Measurements from ENCODE around the gene GAST. TPM values are rescaled to one million over a fixed set of nuclear protein-coding genes. Genes with fewer than 3 reads are reported as not detected.

Gene GAST
- total and polyA plus RNA-seq, 2 of the 4 experiments (the other 2 are of a cell fraction): not detected

- Histone ChIP-seq H2AK9ac (replicated peaks; ENCODE audit: low read depth, low read length, poor library complexity) (no peak overlapping the region), H3K9me1 (ENCODE audit: insufficient read depth, low read length) (0 out of 2 replicates have a peak, but pooled peaks cover 4% of the 10 kb centered on the region), H3K23ac (ENCODE audit: low read depth, low read length) (no peak overlapping the region), H4K20me1 (ENCODE audit: insufficient read depth, low read length) (peaks cover 24% of the 10 kb centered on the region), H4K5ac (ENCODE audit: low read depth, low read length) (no peak overlapping the region), H3K4me2 (ENCODE audit: low read depth, low read length) (no peak overlapping the region), H3K56ac (ENCODE audit: extremely low read depth, insufficient read depth, low read length) (no peak overlapping the region), H4K8ac (ENCODE audit: low read depth in 2 of 2, low read length in 2 of 2) (no peak overlapping the region), H3K9ac (ENCODE audit: low read depth, low read length) (no peak overlapping the region), H3K9me3 (ENCODE audit: control insufficient read depth, insufficient read depth, low read length) (no peaks in the 10 kb centered on the region), H3K36me3 (ENCODE audit: control insufficient read depth, insufficient read depth, low read length) (peaks cover 16% of the 10 kb centered on the region), H3K14ac (replicated peaks; ENCODE audit: low read depth, low read length) (no peak overlapping the region), H2AK5ac (ENCODE audit: low read depth, low read length) (no peak overlapping the region), H3K79me1 (ENCODE audit: low read depth in 1 of 2, low read length in 2 of 2) (peaks cover 11 to 26% of the 10 kb centered on the region in 2 experiments), H2BK20ac (ENCODE audit: low read depth, low read length) (no peak overlapping the region), H2BK5ac (ENCODE audit: low read depth, low read length, poor library complexity, severe bottlenecking) (no peak overlapping the region), H3K4ac (ENCODE audit: low read depth, low read length) (no peak overlapping the region), H3K27me3 (ENCODE audit: control insufficient read depth, insufficient read depth, low read length) (peaks cover 7% of the 10 kb centered on the region), H3K27ac (ENCODE audit: insufficient read depth, low read length) (no peak overlapping the region), H2BK15ac (ENCODE audit: low read depth, low read length) (no peak overlapping the region), H3K18ac (ENCODE audit: low read depth, low read length) (no peak overlapping the region), H2AFZ (replicated peaks; ENCODE audit: low read length, poor library complexity) (no peak overlapping the region), H3K4me3 (ENCODE audit: insufficient read depth, low read depth, low read length) (no peak overlapping the region), H2BK120ac (ENCODE audit: low read depth, low read length) (no peak overlapping the region), H4K91ac (ENCODE audit: insufficient read depth, low read depth, low read length) (no peak overlapping the region), H3K4me1 (ENCODE audit: control insufficient read depth, insufficient read depth, low read length) (peaks cover 3% of the 10 kb centered on the region)
- WGBS, 2 experiments (ENCODE audit: extremely low coverage in 2 of 2, insufficient read length in 1 of 2): no CpG with 5 or more reads among the region's 4 CpGs
- dilution Hi-C loops (cut with HindIII; ENCODE audit: low sequenced_read_pairs, unreplicated experiment): no loop called here
- BruUV-seq (replicated peaks): no TSS peak
- intact Hi-C loops (cut with micrococcal nuclease): no loop called here
- ChIA-PET POLR2A (ENCODE audit: unreplicated experiment) (no interaction called here), CTCF (no interaction called here)
- DNase-seq (no peak), ATAC-seq (ENCODE audit: low read depth) (no peak)
- TF ChIP-seq MAFK (IDR thresholded peaks at IDR 0.05; ENCODE audit: low read depth, low read length): no peak
- TF ChIP-seq BHLHE40 (IDR thresholded peaks at IDR 0.05; ENCODE audit: low read depth, low read length): no peak
- TF ChIP-seq CEBPB (IDR thresholded peaks at IDR 0.05; ENCODE audit: low read depth, low read length): no peak
- no peak for TF ChIP-seq CHD1 (IDR thresholded peaks at IDR 0.05; ENCODE audit: low read depth, low read length)
- TF ChIP-seq, protein P1, sequence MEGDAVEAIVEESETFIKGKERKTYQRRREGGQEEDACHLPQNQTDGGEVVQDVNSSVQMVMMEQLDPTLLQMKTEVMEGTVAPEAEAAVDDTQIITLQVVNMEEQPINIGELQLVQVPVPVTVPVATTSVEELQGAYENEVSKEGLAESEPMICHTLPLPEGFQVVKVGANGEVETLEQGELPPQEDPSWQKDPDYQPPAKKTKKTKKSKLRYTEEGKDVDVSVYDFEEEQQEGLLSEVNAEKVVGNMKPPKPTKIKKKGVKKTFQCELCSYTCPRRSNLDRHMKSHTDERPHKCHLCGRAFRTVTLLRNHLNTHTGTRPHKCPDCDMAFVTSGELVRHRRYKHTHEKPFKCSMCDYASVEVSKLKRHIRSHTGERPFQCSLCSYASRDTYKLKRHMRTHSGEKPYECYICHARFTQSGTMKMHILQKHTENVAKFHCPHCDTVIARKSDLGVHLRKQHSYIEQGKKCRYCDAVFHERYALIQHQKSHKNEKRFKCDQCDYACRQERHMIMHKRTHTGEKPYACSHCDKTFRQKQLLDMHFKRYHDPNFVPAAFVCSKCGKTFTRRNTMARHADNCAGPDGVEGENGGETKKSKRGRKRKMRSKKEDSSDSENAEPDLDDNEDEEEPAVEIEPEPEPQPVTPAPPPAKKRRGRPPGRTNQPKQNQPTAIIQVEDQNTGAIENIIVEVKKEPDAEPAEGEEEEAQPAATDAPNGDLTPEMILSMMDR (conservative IDR thresholded peaks at IDR 0.05; ENCODE audit: low read depth, low read length): no peak
- TF ChIP-seq SMC3 (IDR thresholded peaks at IDR 0.05; ENCODE audit: low read depth, low read length): no peak
- no peak for TF ChIP-seq RAD21 (IDR thresholded peaks at IDR 0.05; ENCODE audit: low read length)
- TF ChIP-seq, protein P2, sequence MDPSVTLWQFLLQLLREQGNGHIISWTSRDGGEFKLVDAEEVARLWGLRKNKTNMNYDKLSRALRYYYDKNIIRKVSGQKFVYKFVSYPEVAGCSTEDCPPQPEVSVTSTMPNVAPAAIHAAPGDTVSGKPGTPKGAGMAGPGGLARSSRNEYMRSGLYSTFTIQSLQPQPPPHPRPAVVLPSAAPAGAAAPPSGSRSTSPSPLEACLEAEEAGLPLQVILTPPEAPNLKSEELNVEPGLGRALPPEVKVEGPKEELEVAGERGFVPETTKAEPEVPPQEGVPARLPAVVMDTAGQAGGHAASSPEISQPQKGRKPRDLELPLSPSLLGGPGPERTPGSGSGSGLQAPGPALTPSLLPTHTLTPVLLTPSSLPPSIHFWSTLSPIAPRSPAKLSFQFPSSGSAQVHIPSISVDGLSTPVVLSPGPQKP (IDR thresholded peaks at IDR 0.05; ENCODE audit: borderline replicate concordance, low read depth, low read length): no peak
- no peak for TF ChIP-seq RFX5 (IDR thresholded peaks at IDR 0.05; ENCODE audit: low read depth, low read length)
- TF ChIP-seq MAZ (IDR thresholded peaks at IDR 0.05; ENCODE audit: borderline replicate concordance, low read depth, low read length): no peak
- no peak for TF ChIP-seq MXI1 (IDR thresholded peaks at IDR 0.05; ENCODE audit: borderline replicate concordance, low read depth, low read length)
- TF ChIP-seq, protein P3, sequence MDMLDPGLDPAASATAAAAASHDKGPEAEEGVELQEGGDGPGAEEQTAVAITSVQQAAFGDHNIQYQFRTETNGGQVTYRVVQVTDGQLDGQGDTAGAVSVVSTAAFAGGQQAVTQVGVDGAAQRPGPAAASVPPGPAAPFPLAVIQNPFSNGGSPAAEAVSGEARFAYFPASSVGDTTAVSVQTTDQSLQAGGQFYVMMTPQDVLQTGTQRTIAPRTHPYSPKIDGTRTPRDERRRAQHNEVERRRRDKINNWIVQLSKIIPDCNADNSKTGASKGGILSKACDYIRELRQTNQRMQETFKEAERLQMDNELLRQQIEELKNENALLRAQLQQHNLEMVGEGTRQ (IDR thresholded peaks at IDR 0.05; ENCODE audit: low read depth, low read length): no peak
- TF ChIP-seq POLR2A (IDR thresholded peaks at IDR 0.05; ENCODE audit: low read depth, low read length): no peak
- in situ Hi-C loops (cut with MboI; ENCODE audit: low sequenced_read_pairs): no loop called here
Observed at GRCh38 chr17:41686281-41686680, 25.9 kb upstream of the GAST start.
